ENCODE measurements around the gene IL12RB1. TPM values are rescaled to one million over a fixed set of nuclear protein-coding genes. Genes with fewer than 3 reads are reported as not detected.

The IL12RB1 gene
- total RNA-seq, 2 experiments from 2014 or later, result 18.7 to 22.0 TPM

DNA sequence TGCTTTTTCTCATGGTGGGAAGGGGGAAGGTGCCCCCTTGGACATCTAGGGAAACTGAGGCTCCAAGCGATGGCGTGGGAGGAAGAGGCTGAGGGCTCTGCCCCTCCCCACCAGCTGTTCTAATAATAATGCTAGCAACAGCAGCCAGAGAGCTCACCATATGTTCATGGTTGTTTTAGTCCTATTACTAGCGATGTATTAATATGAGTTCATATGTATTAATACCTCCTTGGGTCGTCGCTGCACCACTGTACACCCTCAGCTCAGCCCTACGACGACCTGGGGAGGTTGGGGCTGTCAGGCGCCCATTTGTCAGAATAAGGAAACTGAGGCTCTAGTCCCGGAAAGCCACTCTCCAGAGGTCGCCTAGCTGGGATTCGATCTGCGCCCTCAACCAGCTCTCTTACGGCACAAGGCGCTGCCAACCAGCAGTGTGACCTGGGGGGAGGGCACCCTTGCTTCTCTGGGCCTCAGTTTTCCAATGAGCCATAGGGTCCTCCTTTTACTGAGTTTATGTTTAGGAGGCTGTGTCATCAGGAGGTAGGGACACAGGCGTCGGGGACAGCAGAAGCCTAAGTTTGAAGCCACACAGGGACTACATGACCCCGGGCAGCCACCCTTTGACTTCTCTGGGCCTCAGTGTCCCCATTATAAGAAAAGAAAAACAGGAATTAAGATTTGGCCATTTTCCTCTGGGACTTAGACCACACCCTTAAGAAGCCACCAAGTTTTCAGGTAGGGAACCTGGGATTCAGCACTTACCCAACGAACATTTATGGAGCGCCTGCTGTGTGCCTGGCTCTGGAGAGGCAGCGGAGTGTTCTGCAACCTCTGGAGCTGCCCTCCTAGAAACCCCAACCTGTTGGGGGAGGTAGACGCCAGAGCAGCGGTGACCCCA, 11.5 kb upstream of the IL12RB1 start:
- POLR2A ChIA-PET, result interaction anchor here (0.9 kb wide), 1 partner anchor 21 kb away, joined by 3 read pairs; no protein-coding TSS in a partner anchor
- CTCF ChIA-PET, result interaction anchor here (0.9 to 2.5 kb wide), 5 partner anchors 9 to 154 kb away, joined by 3 to 10 read pairs (median 4); no protein-coding TSS in a partner anchor

DNA sequence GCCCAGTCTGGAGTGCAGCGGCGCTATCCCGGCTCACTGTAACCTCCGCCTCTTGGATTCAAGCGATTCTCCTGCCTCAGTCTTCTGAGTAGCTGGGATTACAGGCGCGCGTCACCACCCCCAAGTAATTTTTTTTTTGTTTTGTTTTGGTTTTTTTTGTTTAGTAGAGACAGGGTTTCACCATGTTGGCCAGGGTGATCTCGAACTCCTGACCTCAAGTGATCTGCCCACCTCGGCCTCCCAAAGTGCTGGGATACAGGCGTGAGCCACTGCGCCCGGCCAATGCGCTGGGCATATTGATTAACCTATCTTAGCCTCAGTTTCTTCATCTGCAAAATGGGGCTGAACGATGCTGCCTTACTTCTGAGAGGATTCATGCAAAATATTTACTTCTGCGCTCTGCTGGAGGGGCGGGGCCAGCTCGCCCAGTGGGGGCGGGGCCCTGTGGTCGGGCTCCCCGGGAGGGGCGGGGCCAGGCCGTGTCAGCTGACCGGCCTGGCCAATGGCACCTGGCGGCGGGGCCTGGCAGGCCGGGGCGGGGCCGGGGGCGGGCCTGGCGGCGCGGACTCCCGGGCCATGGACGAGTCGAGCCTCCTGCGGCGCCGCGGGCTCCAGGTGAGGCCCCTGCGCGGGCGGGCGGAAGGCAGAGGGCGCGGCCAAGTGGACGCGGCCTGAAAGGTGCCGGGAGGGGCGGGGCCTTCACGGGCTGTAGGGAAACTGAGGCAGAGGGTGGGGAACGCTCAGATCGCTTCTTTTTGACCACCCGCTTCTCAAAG, 10.7 kb upstream of the IL12RB1 start, which contains the start of gene MAST3:
Gene MAST3 (plus strand): TSS at position 562 of the 776 bp plus-strand sequence. CDS start 15 bp downstream, at position 577.
- POLR2A ChIA-PET, result interaction anchor here (0.9 kb wide), 1 partner anchor 22 kb away, joined by 3 read pairs; no protein-coding TSS in a partner anchor
- CTCF ChIA-PET, result interaction anchor here (1.0 to 2.5 kb wide), 4 partner anchors 13 to 155 kb away, joined by 3 to 10 read pairs (median 4); no protein-coding TSS in a partner anchor

DNA sequence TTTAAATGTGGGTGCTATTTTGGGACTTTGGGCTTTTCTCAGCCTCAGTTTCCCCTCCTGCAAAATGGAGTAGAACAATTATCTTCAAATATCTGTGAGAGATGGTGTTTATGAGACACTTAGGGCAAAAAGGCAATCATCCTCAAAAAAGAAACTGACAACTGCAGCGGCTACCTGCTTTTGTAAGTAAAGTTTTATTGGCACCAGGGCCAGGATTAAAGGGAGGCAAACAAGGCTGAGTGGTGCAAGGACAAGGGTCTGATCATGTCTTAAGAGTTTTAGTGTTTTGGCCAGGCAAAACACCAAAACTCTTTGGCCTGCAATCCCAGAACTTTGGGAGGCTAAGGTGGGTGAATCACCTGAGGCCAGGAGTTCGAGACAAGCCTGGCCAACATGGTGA, 9.5 kb upstream of the IL12RB1 start:
- ChIA-PET CTCF (interaction anchor here (0.6 kb wide), 1 partner anchor 97 kb away, joined by 3 read pairs; no protein-coding TSS in a partner anchor), POLR2A (no interaction called here)

DNA sequence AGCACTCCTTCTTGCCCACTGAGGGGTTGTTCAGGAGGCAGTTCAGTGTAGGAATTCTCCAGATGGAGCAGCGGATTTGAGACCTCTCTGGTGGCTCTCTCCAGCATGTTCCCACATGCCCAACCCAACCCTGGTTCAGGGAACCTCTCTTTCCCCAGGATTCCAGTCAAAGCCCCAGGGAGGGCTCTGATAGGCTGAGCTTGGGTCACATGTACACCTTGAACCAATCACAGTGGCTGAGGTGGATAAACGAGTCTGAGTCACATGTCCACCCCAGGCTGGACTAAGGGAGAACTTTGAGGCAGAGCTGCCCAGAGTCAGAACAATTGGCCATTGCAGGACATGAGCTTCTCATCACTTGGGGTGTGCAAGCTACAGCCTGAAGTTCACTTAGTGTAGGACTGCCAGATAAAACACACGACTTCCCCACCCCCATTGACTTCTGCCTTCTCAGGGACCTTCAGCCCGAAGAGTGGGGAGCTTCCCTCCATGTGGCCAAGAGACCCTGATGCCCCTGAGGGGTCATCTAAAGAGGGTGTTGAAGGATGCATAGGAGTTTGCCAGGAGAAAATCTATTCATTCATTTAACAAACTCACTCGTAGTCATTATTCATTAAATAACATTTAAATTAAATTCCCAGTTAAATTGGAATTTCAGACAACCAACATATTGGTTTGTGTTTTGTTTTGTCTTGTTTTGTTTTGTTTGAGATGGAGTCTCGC, 6.9 kb upstream of the IL12RB1 start:
- POLR2A ChIA-PET, result no interaction called here

DNA sequence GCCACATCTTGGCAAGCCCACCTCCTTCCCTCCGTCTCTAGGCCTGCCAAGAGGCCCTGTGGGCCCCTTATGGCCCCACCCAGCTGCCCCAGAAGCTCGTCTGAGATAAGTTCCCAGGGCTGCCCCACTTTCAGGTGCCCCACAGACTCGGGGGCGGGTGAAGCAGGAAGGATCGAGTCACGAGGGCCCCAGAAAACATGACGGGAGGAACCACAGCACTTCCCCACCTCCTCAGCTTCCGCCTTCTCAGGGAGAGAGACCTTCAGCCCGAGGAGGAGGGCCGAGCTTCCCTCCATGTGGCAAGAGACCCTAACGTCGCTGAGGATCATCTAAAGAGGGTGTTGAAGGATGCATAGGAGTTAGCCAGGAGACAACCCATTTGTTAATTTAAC, 4.5 kb upstream of the IL12RB1 start:
- ChIA-PET POLR2A (interaction anchor here (0.6 to 1.0 kb wide), 2 partner anchors 13 to 61 kb away, joined by 3 read pairs; no protein-coding TSS in a partner anchor), CTCF (interaction anchor here (0.5 to 1.9 kb wide), 9 partner anchors 13 to 210 kb away, joined by 3 to 6 read pairs (median 5); partner anchors contain the start of gene ARRDC2)

More for the DNA sequence above, 6.9 kb upstream of the IL12RB1 start:
- CTCF ChIA-PET, result interaction anchor here (0.7 kb wide), 1 partner anchor 20 kb away, joined by 3 read pairs; no protein-coding TSS in a partner anchor

DNA sequence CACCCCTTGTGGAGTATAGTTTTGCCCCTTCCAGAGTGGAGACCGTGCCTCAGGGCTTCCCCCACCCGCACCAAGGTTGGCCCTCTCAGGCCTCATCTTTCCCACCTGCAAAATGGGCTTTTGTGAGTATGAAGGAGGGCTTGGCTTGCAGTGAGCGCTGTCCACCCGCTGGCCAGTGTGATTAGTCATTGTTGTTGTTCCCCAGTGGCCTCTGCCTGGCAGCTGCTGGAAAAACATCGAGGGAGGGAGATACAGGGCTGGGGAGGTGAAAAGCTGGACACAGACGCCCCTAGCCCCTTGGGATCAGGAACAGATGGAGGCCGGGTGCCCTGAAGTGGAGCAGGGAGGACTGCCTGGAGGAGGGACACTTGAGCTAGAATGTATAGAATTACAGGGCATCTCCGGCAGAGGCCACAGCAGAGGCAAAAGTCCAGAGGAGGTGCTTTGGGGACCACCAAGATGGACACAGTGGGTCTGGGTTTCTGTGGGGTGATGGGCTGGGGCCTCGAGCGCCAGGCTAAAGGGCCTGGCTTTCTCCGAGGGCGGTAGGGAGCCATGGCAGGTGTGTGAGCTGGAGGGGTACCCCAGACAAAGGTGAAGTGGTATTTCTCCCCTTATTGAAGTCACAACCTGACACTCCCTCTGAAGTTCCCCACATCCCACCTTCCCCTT, 3.9 kb upstream of the IL12RB1 start:
- ChIA-PET CTCF (interaction anchor here (0.7 to 1.9 kb wide), 9 partner anchors 21 to 211 kb away, joined by 3 to 6 read pairs (median 4); no protein-coding TSS in a partner anchor), POLR2A (no interaction called here)

DNA sequence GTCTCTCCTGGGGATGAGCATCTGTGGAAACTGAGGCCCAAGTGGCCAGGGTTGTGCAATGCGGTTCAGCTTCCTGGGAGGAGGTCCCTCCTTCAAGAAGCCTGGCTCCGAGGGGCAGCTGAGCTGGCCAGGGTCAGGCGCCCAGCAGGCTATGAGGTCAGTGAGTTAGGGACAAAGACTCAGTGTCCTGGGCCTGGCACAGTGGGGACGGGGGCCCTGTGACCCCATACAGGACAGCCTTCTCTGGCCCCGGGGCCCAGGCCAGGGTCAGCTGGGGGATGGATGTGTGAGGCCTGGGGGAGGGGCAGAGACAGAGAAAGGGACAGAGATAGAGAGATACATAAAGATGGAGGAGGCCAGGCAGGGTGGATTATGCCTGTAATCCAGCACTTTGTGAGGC, 3.0 kb upstream of the IL12RB1 start:
- ChIA-PET CTCF (interaction anchor here (0.7 to 1.2 kb wide), 3 partner anchors 31 to 145 kb away, joined by 3 to 5 read pairs (median 3); no protein-coding TSS in a partner anchor), POLR2A (no interaction called here)

DNA sequence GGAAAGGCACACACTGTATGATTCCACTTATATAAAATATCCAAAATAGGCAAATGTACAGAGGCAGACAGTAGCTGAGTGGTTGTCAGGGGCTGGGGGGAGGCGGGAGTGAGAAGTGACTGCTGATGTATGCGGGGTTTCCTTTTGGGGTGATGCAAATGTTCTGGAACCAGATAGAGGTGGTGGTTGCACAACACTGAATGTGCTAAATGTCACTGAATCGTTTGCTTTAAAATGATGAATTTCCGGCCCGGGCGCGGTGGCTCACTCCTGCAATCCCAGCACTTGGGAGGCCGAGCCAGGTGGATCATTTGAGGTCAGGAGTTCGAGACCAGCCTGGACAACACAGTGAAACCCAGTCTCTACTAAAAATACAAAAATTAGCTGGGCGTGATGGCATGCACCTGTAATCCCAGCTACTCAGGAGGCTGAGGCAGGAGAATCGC, 2.4 kb upstream of the IL12RB1 start:
- POLR2A ChIA-PET, result interaction anchor here (0.6 to 1.2 kb wide), 4 partner anchors 21 to 239 kb away, joined by 3 to 5 read pairs (median 4); no protein-coding TSS in a partner anchor
- CTCF ChIA-PET, result interaction anchor here (0.7 kb wide), 2 partner anchors 25 to 43 kb away, joined by 3 to 4 read pairs; no protein-coding TSS in a partner anchor

DNA sequence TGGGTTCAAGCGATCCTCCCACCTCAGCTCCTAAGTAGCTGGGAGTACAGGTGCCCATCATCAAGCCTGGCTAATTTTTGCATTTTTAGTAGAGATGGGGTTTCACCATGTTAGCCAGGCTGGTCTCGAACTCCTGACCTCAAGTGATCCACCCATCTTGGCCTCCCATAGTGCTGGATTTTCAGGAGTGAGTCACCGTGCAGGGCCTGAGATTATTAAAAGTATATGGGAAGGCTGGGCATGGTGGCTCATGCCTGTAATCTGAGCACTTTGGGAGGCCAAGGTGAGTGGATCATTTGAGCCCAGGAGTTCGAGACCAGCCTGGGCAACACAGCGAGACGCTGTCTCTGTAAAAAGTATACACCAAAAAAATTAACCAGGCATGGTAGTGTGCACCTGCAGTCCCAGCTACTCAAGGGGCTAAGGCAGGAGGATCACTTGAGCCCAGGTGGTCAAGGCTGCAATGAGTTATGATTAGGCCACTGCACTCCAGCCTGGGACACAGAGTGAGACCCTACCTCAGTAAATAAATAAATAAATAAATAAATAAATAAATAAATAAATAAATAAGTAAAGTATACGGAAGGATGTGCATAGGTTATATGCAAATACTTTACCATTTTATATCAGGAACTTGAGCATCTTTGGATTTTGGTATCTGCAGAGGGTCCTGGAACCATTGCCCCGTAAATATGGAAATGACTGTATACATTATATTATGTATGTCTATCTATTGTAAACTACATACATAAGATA, 854 bp downstream of the IL12RB1 start:
- POLR2A ChIA-PET, result interaction anchor here (0.6 to 1.1 kb wide), 2 partner anchors 13 to 75 kb away, joined by 6 read pairs; no protein-coding TSS in a partner anchor
- CTCF ChIA-PET, result interaction anchor here (1.0 kb wide), 1 partner anchor 78 kb away, joined by 3 read pairs; no protein-coding TSS in a partner anchor

DNA sequence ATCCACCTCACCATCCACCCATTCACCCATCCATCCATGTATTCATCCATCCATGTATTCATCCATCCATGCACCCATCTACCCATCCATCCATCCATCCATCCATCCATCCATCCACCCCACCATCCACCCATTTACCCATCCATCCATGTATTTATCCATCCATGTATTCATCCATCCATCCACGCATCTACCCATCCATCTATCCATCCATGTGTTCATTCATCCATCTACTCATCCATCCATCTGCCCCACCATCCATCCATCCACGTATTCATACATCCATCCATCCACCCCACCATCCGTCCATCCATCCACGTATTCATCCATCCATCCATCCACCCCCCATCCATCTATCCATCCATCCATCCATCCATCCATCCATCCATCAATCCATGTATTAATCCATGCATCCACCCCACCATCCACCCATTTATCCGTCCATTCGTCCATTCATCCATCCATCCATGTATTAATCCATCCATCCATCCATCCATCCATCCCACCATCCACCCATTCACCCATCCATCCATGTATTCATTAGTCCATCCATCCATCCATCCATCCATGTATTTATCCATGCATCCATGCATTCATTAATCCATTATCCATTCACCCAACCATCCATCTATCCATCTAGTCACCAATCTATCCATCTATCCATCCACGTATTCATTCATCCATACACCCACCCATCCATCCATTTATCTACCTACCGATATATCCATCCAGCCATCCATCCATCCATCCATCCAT, 2.6 kb downstream of the IL12RB1 start:
- ChIA-PET POLR2A (no interaction called here), CTCF (no interaction called here)

DNA sequence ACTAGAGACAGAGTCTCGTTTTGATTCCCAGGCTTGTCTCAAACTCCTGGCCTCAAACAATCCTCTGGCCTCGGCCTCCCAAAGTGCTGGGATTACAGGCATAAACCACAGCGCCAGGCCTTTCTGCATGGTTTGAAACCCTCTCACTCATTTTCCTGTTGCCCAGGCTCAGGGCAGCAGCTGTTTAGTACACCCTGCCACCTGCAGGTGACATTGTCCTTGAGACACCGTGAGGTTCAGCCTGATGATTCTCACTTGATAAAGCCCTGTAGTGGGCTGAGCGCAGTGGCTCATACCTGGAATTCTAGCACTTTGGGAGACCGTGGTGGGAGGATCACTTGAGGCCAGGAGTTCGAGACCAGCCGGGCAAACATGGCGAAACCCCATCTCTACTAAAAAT, 12.5 kb downstream of the IL12RB1 start:
- POLR2A ChIA-PET, result no interaction called here
- CTCF ChIA-PET, result no interaction called here

DNA sequence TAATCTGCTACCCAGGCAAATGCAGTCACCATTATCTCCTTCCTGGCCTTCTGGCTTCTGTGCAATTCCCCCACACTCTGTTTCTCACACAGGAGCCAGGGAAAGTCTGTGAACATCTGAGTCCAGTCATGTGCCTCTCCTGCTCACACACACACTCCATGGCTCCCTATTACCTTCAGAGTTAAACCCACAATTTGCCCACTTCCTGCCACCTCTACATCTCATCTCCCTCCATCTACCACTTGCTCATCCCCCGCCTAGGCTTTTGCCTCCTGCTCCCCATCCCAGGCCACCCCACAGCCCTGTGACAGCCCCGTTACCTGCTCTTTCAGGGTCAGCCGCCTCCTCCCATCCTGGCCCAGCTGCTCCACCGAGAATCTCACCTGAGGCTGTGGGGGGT, 13.5 kb downstream of the IL12RB1 start:
- POLR2A ChIA-PET, result no interaction called here
- CTCF ChIA-PET, result interaction anchor here (1.4 kb wide), 1 partner anchor 13 kb away, joined by 4 read pairs; no protein-coding TSS in a partner anchor

DNA sequence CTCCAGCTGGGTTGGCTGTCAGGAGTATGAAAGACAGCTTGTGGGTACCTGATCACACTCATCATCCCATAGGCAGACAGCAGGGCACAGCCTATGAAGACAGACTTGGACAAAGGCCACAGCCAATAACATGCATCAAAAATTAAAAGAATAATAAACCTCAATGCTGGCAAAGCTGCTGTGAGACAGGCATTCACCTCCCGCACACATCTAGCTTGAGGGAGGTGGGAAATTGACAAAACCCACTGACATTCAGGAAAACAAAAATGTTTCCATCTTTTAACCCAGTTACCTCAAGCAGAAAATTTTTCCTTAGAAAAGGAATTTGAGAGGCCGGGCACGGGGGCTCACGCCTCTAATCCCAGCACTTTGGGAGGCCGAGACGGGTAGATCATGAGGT, 14.4 kb downstream of the IL12RB1 start:
- POLR2A ChIA-PET, result no interaction called here
- CTCF ChIA-PET, result interaction anchor here (0.6 to 1.6 kb wide), 3 partner anchors 12 to 134 kb away, joined by 3 to 6 read pairs (median 4); no protein-coding TSS in a partner anchor

DNA sequence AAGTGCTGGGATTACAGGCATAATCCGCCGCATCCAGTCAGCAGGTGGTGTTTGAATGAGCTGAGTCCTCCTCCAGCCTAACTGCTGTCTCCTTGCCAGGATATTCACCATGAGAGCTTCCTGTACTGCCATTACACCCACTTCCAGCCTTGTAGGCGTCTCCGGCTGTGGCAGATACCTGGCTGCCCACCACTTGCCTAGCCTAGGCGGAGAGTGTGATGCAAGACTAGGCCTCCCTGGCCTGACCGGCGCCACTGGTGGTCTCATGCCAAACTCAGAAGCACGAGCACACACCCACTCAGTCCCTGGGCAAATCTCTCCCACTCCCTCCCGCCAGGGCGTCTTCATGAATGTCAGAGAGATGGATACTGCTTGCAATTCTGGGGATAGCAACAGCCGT, 16.6 kb downstream of the IL12RB1 start:
- CTCF ChIA-PET, result no interaction called here
- POLR2A ChIA-PET, result no interaction called here

DNA sequence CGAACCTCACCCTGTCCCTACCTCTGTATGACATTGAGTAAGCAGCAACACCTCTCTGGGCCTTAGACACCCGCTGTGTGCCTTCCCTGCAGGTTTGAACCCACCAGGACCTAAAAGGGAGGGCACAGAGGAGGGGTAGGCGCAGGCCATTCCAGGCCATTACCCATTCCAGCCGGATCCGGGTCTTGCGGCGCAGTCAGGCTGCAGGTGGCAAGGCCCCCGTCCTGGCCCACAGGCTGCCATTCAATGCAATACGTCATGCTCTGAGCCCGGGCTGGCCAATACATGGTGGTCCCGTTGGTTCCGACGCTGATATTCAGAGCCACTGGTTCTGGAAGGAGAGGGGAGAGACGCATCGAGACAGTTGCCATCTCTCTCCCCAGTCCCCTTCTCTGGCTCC, 17.4 kb downstream of the IL12RB1 start:
- ChIA-PET POLR2A (no interaction called here), CTCF (no interaction called here)

DNA sequence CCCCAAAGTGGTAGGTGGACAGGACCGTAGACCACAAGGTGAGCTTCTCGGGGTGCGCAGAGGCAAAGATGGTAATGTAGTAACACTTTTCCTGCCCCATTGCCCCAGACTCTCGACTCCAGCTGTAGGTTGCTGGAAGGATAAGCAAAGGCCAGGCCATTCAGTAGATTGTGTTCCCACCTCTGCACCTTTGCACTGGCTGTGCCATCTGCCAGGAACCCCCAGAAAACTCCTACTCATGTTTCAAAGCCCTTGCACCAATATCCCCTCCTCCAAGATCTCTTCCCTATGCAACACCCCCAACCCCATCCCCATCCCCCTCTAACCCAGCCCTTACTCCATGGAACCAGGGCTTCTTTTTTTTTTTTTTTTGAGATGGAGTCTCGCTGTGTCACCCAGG, 18.3 kb downstream of the IL12RB1 start:
- ChIA-PET POLR2A (no interaction called here), CTCF (no interaction called here)

DNA sequence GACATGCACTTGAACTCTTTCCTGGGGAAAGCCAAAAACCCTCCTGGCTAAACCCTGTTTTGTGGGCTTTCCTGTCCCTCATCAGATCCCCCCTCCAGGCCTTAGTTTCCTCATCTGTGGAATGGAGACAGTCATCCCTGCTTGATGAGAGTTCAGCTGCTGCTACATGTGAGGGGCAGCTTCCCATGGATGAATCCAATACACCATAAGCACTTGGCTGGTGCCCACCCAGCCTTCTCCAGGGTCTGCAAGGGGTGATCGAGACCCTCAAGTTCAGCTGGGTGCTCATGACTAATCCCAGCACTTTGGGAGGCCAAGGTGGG, 21.6 kb downstream of the IL12RB1 start:
- POLR2A ChIA-PET, result interaction anchor here (0.5 kb wide), 1 partner anchor 9 kb away, joined by 6 read pairs; no protein-coding TSS in a partner anchor

More for the DNA sequence above, 21.6 kb downstream of the IL12RB1 start:
- CTCF ChIA-PET, result interaction anchor here (1.2 kb wide), 1 partner anchor 187 kb away, joined by 3 read pairs; no protein-coding TSS in a partner anchor
